SK-N-SH treated with all-trans-retinoic acid at 6 μM for 48 hours (cell line): ENCODE results near the gene RAB9B.

ENCODE experiments used
- ATAC-seq: fragments of 200-7000 bp; cut with Tn5 transposase; 3 replicates; pipeline ENCODE4 v1.9.1; 2020; ENCODE audit warnings: mild to moderate bottlenecking, moderate library complexity
- ARNTL ChIP-seq: fragments of 450-650 bp; formaldehyde crosslinking; IDR thresholded peaks from 2 replicates; pipeline ENCODE4 v1.5.0; 2020; ENCODE audit warnings: low read depth, mild to moderate bottlenecking, moderate library complexity, borderline replicate concordance
- BACH2 ChIP-seq: fragments of 250-450 bp; sonication (Bioruptor Pico); IDR thresholded peaks from 2 replicates; pipeline ENCODE4 v1.9.0; 2021; ENCODE audit warnings: mild to moderate bottlenecking, borderline replicate concordance
- CREB5 ChIP-seq: fragments of 250-450 bp; sonication (Bioruptor Pico); IDR thresholded peaks from 2 replicates; pipeline ENCODE4 v1.5.1; 2020; ENCODE audit warnings: low read depth, mild to moderate bottlenecking, moderate library complexity
- CSDC2 ChIP-seq: fragments of 250-450 bp; sonication (Bioruptor Pico); IDR thresholded peaks from 2 replicates; pipeline ENCODE4 v1.5.0; 2020; ENCODE audit warnings: mild to moderate bottlenecking, moderate library complexity
- CSRNP3 ChIP-seq: fragments of 250-450 bp; sonication (Bioruptor Pico); IDR thresholded peaks from 2 replicates; pipeline ENCODE4 v1.5.1; 2021; ENCODE audit warnings: mild to moderate bottlenecking, moderate library complexity
- ESRRG ChIP-seq: fragments of 250-450 bp; sonication (Bioruptor Pico); IDR thresholded peaks from 2 replicates; pipeline ENCODE4 v1.6.1; 2021; ENCODE audit warnings: mild to moderate bottlenecking
- GLIS3 ChIP-seq: fragments of 250-450 bp; sonication (Bioruptor Pico); IDR thresholded peaks from 2 replicates; pipeline ENCODE4 v1.5.0; 2020; ENCODE audit warnings: mild to moderate bottlenecking, moderate library complexity
- OSR1 ChIP-seq: fragments of 250-450 bp; sonication (Bioruptor Pico); IDR thresholded peaks from 2 replicates; pipeline ENCODE4 v1.8.0; 2022; ENCODE audit warnings: moderate library complexity, mild to moderate bottlenecking, inconsistent platforms
- PATZ1 ChIP-seq: fragments of 250-450 bp; sonication (Bioruptor Pico); IDR thresholded peaks from 2 replicates; pipeline ENCODE4 v1.8.0; 2020; ENCODE audit warnings: mild to moderate bottlenecking, moderate library complexity, borderline replicate concordance
- POU6F1 ChIP-seq: fragments of 250-450 bp; sonication (Bioruptor Pico); IDR thresholded peaks from 2 replicates; pipeline ENCODE4 v1.8.0; 2021; ENCODE audit warnings: low read depth, mild to moderate bottlenecking, moderate library complexity, borderline replicate concordance
- PPARA ChIP-seq: fragments of 250-450 bp; sonication (Bioruptor Pico); IDR thresholded peaks from 2 replicates; pipeline ENCODE4 v1.5.0; 2020; ENCODE audit warnings: mild to moderate bottlenecking, borderline replicate concordance
- RARB ChIP-seq: fragments of 250-450 bp; sonication (Bioruptor Pico); IDR thresholded peaks from 2 replicates; pipeline ENCODE4 v1.8.0; 2021; ENCODE audit warnings: mild to moderate bottlenecking, moderate library complexity
- SNAI2 ChIP-seq: fragments of 250-450 bp; sonication (Bioruptor Pico); IDR thresholded peaks from 2 replicates; pipeline ENCODE4 v1.5.0; 2020; ENCODE audit warnings: mild to moderate bottlenecking, moderate library complexity
- TCF4 ChIP-seq: fragments of 250-450 bp; sonication (Bioruptor Pico); IDR thresholded peaks from 2 replicates; pipeline ENCODE4 v1.8.0; 2021; ENCODE audit warnings: mild to moderate bottlenecking, moderate library complexity, borderline replicate concordance
- TOX ChIP-seq: fragments of 250-450 bp; sonication (Bioruptor Pico); IDR thresholded peaks from 2 replicates; pipeline ENCODE4 v1.8.0; 2021; ENCODE audit warnings: mild to moderate bottlenecking, moderate library complexity, borderline replicate concordance
- TSHZ2 ChIP-seq: fragments of 250-450 bp; sonication (Bioruptor Pico); IDR thresholded peaks from 2 replicates; pipeline ENCODE4 v1.5.0; 2020; ENCODE audit warnings: mild to moderate bottlenecking, moderate library complexity
- ZC3H10 ChIP-seq: fragments of 250-450 bp; sonication (Bioruptor Pico); IDR thresholded peaks from 2 replicates; pipeline ENCODE4 v1.5.1; 2021; ENCODE audit warnings: mild to moderate bottlenecking, moderate library complexity
- ZFP3 ChIP-seq: fragments of 250-450 bp; sonication (Bioruptor Pico); IDR thresholded peaks from 2 replicates; pipeline ENCODE4 v1.5.0; 2020; ENCODE audit warnings: mild to moderate bottlenecking, moderate library complexity
- ZFP30 ChIP-seq: fragments of 450-650 bp; formaldehyde crosslinking; IDR thresholded peaks from 2 replicates; pipeline ENCODE4 v1.5.0; 2022; ENCODE audit warnings: mild to moderate bottlenecking, moderate library complexity
- ZNF565 ChIP-seq: fragments of 450-650 bp; formaldehyde crosslinking; conservative IDR thresholded peaks from 2 replicates; pipeline ENCODE4 v1.5.0; 2020; ENCODE audit warnings: low read depth, mild to moderate bottlenecking, moderate library complexity
- ZNF70 ChIP-seq: fragments of 450-650 bp; formaldehyde crosslinking; IDR thresholded peaks from 2 replicates; pipeline ENCODE4 v1.5.0; 2020; ENCODE audit warnings: mild to moderate bottlenecking, moderate library complexity
- ZNF8 ChIP-seq: fragments of 450-650 bp; formaldehyde crosslinking; IDR thresholded peaks from 2 replicates; pipeline ENCODE4 v1.5.0; 2020; ENCODE audit warnings: mild to moderate bottlenecking, moderate library complexity

The RAB9B gene

GRCh38 chrX:103794119-103794518 is 37.9 kb downstream of the RAB9B start:
- ATAC-seq, result no peak
- no peak for TF ChIP-seq TSHZ2 (CRISPR knock-in tag)
- TF ChIP-seq ZFP30 (CRISPR knock-in tag), result no peak
- no peak for TF ChIP-seq POU6F1
- no peak for TF ChIP-seq ZNF8 (CRISPR knock-in tag)
- TF ChIP-seq BACH2 (CRISPR knock-in tag), result no peak
- no peak for TF ChIP-seq CSRNP3 (CRISPR knock-in tag)
- no peak for TF ChIP-seq ZFP3 (CRISPR knock-in tag)
- no peak for TF ChIP-seq RARB (CRISPR knock-in tag)
- TF ChIP-seq GLIS3 (CRISPR knock-in tag), result no peak
- no peak for TF ChIP-seq ARNTL (CRISPR knock-in tag)
- no peak for TF ChIP-seq ESRRG
- no peak for TF ChIP-seq OSR1 (CRISPR knock-in tag)
- no peak for TF ChIP-seq SNAI2
- no peak for TF ChIP-seq ZC3H10 (CRISPR knock-in tag)
- TF ChIP-seq ZNF70 (CRISPR knock-in tag), result no peak
- no peak for TF ChIP-seq TOX (CRISPR knock-in tag)
- no peak for TF ChIP-seq CREB5 (CRISPR knock-in tag)
- TF ChIP-seq TCF4 (CRISPR knock-in tag), result no peak
- no peak for TF ChIP-seq ZNF565
- TF ChIP-seq, all 23 proteins: peak for 0

- peak; percentile 70 for ATAC-seq
- TF ChIP-seq TOX (CRISPR knock-in tag) (no peak), CREB5 (CRISPR knock-in tag) (no peak), ESRRG (no peak), CSDC2 (CRISPR knock-in tag) (no peak), ZNF565 (no peak), PATZ1 (no peak), ZNF8 (CRISPR knock-in tag) (no peak), ZC3H10 (CRISPR knock-in tag) (no peak), TCF4 (CRISPR knock-in tag) (no peak), TSHZ2 (CRISPR knock-in tag) (no peak), OSR1 (CRISPR knock-in tag) (no peak), ZFP30 (CRISPR knock-in tag) (no peak), PPARA (CRISPR knock-in tag) (no peak)
Measured at GRCh38 chrX:103793545-103793940, 38.5 kb downstream of the RAB9B start.
